Central memory CD8-positive, alpha-beta T cell (primary cell): ENCODE results near the gene CROCC2.

Experiments
- ATAC-seq: fragments of 150-1000 bp; cut with Tn5 transposase; replicated peaks from 2 replicates; pipeline ENCODE4 v1.10.0; 2022; ENCODE audit warnings: mild to moderate bottlenecking, moderate FRiP score, moderate number of reproducible peaks; ENCODE audit not compliant: poor library complexity, severe bottlenecking; ENCODE audit errors: extremely low read depth
- DNase-seq, 2 donors: peaks; one replicate each; pipeline ENCODE4 v3.0.0; 2021; ENCODE audit warnings: low spot score in 2 of 2
- H3K27ac Mint-ChIP-seq: one replicate; pipeline ENCODE4 v1.8.0; 2022; ENCODE audit warnings: low read depth, mild to moderate bottlenecking, moderate library complexity, mixed read lengths
- H3K27me3 Mint-ChIP-seq: one replicate; pipeline ENCODE4 v1.8.0; 2022; ENCODE audit warnings: mixed read lengths
- H3K36me3 Mint-ChIP-seq: one replicate; pipeline ENCODE4 v1.8.0; 2022; ENCODE audit warnings: mild to moderate bottlenecking, moderate library complexity, mixed read lengths; ENCODE audit not compliant: insufficient read depth
- H3K4me1 Mint-ChIP-seq: one replicate; pipeline ENCODE4 v1.8.0; 2022; ENCODE audit warnings: mixed read lengths
- H3K4me3 Mint-ChIP-seq: one replicate; pipeline ENCODE4 v1.8.0; 2022; ENCODE audit warnings: mild to moderate bottlenecking, moderate library complexity, mixed read lengths
- H3K9me3 Mint-ChIP-seq: one replicate; pipeline ENCODE4 v1.8.0; 2022; ENCODE audit warnings: mixed read lengths

CROCC2 gene

GRCh38 chr2:241033994-241034393 is 127.9 kb downstream of the CROCC2 start:
- peak overlapping the region; percentile 78 for H3K4me3 Mint-ChIP-seq
- no peaks in the 10 kb centered on the region for H3K27me3 Mint-ChIP-seq
- peaks cover 6% of the 10 kb centered on the region for H3K36me3 Mint-ChIP-seq
- DNase-seq = no peak
- peaks cover 5% of the 10 kb centered on the region for H3K4me1 Mint-ChIP-seq
- H3K27ac Mint-ChIP-seq = no peak overlapping the region
- H3K9me3 Mint-ChIP-seq = no peaks in the 10 kb centered on the region
- no peak for ATAC-seq

DNA sequence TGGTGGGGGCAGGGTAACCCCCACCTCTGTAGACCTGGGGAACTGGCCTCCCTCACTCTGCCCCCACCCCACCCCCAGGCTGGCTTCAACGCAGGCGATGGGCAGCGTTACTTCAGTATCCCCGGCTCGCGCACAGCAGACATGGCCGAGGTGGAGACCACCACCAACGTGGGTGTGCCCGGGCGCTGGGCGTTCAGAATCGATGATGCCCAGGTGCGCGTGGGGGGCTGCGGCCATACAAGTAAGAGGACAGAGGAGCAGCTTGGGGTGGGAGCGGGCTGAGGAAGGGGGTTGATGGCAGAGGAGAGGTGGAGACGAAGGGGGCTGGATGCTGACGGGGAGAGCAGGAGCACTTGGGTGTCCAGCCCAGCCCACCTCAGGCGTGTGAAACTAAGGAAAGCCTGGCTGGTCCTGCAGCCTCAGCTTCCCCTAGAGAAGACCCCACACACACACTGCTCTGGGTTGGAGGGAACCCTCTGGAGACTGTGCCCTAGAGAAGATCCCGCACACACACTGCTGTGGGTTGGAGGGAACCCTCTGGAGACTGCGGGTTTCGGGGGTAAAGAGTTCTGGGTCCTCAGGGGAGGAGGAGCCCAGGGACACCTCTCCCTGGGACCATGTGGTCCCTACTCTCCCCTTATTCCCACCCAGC is 128.5 kb downstream of the CROCC2 start:
- Mint-ChIP-seq H3K4me3 (peak overlapping the region; percentile 78), H3K27me3 (no peaks in the 10 kb centered on the region), H3K4me1 (peaks cover 5% of the 10 kb centered on the region), H3K27ac (no peak overlapping the region), H3K9me3 (no peaks in the 10 kb centered on the region), H3K36me3 (peaks cover 6% of the 10 kb centered on the region)
- ATAC-seq = no peak
- no peak for DNase-seq

- peaks cover 5% of the 10 kb centered on the region for H3K4me1 Mint-ChIP-seq
- peaks cover 6% of the 10 kb centered on the region for H3K36me3 Mint-ChIP-seq
- ATAC-seq (no peak), DNase-seq (no peak)
- H3K27ac Mint-ChIP-seq = no peak overlapping the region
- no peaks in the 10 kb centered on the region for H3K9me3 Mint-ChIP-seq
- peak overlapping the region; percentile 78 for H3K4me3 Mint-ChIP-seq
- no peaks in the 10 kb centered on the region for H3K27me3 Mint-ChIP-seq
Observed at GRCh38 chr2:241035142-241035817, 129.1 kb downstream of the CROCC2 start.

DNA sequence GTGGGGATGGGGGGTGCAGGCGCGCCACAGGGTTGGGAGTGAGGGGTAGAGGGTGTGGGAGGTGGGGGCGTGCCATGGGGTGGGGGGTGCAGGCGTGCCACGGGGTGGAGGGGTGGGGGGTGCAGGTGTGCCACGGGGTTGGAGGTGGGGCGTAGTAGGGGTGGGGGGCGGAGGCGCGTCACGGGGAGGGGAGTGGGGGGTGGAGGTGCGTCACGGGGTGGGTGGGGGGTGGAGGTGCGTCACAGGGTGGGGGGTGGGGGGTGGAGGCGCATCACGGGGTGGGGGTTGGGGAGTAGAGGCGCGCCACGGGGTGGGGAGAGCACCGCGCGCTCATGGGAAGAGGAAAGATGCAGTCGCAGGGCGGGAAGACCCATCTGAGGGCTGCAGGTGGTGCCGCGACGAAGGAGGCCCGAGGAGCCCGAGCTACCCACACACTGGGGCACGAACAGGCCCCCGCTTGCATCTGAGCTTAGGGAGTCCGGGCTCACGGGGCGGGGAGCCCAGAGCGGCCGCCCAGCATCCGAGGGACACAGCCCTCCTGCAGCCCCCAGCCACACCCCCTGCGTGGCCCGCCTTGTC is 129.8 kb downstream of the CROCC2 start:
- Mint-ChIP-seq H3K36me3 (peaks cover 6% of the 10 kb centered on the region), H3K27me3 (no peaks in the 10 kb centered on the region), H3K27ac (peak overlapping the region; percentile 46), H3K4me1 (peaks cover 5% of the 10 kb centered on the region), H3K9me3 (no peaks in the 10 kb centered on the region), H3K4me3 (peak overlapping the region; percentile 78)
- ATAC-seq (peak; percentile 21), DNase-seq (peak in 1 of 2 donors; percentile 52)

- Mint-ChIP-seq H3K36me3 (peaks cover 6% of the 10 kb centered on the region), H3K27me3 (no peaks in the 10 kb centered on the region), H3K9me3 (no peaks in the 10 kb centered on the region), H3K4me3 (peak overlapping the region; percentile 78), H3K27ac (peak overlapping the region; percentile 46), H3K4me1 (peaks cover 5% of the 10 kb centered on the region)
- ATAC-seq (peak; percentile 80), DNase-seq (peak; percentile 35 to 52)
Observed at GRCh38 chr2:241036397-241036963, 130.3 kb downstream of the CROCC2 start.

DNA sequence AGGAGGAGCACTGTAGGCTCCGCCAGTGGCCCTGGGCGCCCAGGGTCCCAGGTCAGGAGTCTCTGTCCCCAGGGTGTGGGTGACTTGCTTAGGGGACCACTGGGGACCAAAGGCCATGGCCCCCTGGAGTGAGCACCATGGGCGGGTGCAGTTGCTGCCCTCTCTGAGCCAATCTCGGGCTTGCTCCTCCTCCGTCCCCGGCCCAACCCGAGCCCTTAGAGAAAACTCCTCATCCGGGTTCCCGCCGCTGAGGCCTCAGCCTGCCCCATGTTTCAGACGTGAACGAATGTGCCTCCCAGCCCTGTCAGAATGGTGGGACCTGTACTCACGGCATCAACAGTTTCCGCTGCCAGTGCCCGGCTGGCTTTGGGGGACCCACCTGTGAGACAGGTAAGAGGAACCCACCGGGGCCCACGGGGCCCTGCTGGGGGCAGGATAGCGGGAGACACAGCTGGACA is 130.9 kb downstream of the CROCC2 start:
- H3K9me3 Mint-ChIP-seq = no peaks in the 10 kb centered on the region
- no peak overlapping the region for H3K27ac Mint-ChIP-seq
- H3K4me1 Mint-ChIP-seq = peaks cover 5% of the 10 kb centered on the region
- peaks cover 6% of the 10 kb centered on the region for H3K36me3 Mint-ChIP-seq
- DNase-seq (no peak), ATAC-seq (peak; percentile 16)
- H3K27me3 Mint-ChIP-seq = no peaks in the 10 kb centered on the region
- peak overlapping the region; percentile 78 for H3K4me3 Mint-ChIP-seq

DNA sequence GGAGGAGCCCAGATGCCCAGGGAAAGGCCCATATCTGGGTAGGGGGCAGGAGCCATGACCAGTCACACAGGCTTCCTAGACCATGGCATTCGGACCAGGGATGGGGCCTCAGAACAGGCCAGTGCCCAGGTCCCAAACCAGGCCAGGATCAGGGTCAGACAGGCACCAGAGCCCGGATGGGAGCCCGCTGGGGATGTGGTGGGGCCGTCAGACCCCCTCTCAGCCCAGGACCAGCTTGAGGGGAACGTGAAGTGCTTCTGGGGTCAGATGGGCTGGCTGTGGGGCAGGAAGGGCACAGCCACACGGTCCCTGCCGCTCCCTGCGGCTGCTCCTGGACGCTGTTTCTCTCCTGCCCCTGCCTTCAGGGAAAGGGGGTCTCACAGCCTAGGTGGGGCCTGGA is 131.4 kb downstream of the CROCC2 start:
- Mint-ChIP-seq H3K27ac (peak overlapping the region; percentile 82), H3K4me3 (peak overlapping the region; percentile 78), H3K36me3 (peaks cover 6% of the 10 kb centered on the region), H3K27me3 (no peaks in the 10 kb centered on the region), H3K4me1 (peaks cover 5% of the 10 kb centered on the region), H3K9me3 (no peaks in the 10 kb centered on the region)
- DNase-seq (no peak), ATAC-seq (no peak)

- Mint-ChIP-seq H3K27me3 (no peaks in the 10 kb centered on the region), H3K4me1 (peaks cover 5% of the 10 kb centered on the region), H3K4me3 (peak overlapping the region; percentile 78), H3K27ac (peak overlapping the region; percentile 82), H3K9me3 (no peaks in the 10 kb centered on the region), H3K36me3 (peaks cover 6% of the 10 kb centered on the region)
- DNase-seq (no peak), ATAC-seq (no peak)
Observed at GRCh38 chr2:241038374-241039180, 132.4 kb downstream of the CROCC2 start.

DNA sequence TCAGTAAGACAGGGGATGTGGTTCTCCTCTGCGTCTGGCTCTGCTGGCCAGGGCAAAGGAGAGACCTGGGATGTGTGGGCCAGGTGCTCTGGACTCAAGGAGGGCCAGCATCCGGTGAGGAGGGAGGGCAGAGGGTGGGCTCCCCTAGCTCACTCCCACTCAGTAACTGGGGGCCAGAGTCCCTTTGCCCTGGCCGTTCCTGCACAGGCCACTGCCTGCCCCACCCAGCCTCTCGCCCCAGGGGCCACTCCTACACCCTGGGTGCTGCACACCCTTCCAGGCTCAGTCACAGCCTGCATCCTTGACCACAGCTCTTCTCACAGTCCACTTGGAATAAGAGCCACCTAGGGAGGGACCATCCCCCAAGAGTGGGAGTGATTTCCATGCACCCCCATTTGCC is 133.3 kb downstream of the CROCC2 start:
- DNase-seq (no peak), ATAC-seq (no peak)
- H3K36me3 Mint-ChIP-seq = peaks cover 6% of the 10 kb centered on the region
- no peak overlapping the region for H3K4me3 Mint-ChIP-seq
- H3K9me3 Mint-ChIP-seq = no peaks in the 10 kb centered on the region
- H3K27me3 Mint-ChIP-seq = no peaks in the 10 kb centered on the region
- H3K4me1 Mint-ChIP-seq = peaks cover 5% of the 10 kb centered on the region
- no peak overlapping the region for H3K27ac Mint-ChIP-seq

DNA sequence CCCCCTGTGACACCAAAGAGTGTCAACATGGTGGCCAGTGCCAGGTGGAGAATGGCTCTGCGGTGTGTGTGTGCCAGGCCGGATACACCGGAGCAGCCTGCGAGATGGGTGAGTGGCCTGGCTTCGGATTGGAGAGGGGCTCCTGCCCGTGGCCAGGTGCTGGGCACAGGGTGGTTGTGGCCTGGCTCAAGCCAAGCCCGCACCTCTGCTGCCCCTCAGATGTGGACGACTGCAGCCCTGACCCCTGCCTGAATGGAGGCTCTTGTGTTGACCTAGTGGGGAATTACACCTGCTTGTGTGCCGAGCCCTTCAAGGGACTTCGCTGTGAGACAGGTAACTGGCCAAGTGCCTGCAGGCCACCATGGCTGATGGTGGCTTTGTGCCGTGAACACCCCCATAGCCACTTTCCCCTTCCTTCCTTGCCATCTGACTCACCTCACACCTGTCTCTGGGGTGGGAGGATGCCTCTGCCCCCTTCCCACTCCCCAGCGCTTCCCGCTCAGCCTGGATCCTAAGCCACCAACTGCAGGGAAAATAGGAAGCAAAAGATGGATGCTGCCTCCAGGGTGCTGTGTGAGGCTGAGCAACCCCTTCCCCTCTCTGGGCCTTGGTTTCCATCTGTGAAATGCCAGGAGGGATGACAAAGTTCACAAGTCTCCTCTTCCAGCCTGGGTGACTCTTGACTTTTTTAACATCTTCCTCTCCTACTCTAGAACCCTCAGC is 134.1 kb downstream of the CROCC2 start:
- Mint-ChIP-seq H3K36me3 (peaks cover 8% of the 10 kb centered on the region), H3K4me1 (peaks cover 5% of the 10 kb centered on the region), H3K4me3 (no peak overlapping the region), H3K27ac (no peak overlapping the region), H3K27me3 (no peaks in the 10 kb centered on the region), H3K9me3 (no peaks in the 10 kb centered on the region)
- no peak for DNase-seq
- no peak for ATAC-seq

DNA sequence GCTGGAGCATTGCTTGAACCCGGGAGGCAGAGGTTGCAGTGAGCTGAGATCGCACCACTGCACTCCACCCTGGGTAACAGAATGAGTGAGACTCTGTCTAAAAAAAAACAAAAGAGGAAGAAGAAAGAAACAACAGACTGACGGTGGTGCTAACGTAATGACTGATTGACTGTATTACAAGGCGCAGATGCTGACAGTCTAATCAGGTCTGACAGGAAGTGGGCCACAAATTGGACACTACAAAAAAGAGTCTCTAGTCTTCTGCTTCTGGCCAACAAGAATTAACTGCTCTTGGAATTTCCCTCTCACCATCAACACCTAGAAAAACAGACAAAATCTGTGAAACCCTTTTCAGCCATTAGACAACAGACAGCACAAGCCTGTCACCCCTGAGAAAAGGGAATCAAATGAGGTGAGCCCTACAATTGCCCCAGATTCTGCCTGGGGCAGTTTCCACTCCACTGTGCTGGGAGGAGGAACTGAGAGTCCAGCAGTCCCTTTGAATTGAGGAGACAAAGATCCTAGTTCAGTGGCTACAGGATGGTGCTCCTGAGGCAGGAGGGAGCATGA is 135.5 kb downstream of the CROCC2 start:
- peaks cover 5% of the 10 kb centered on the region for H3K4me1 Mint-ChIP-seq
- H3K9me3 Mint-ChIP-seq = no peaks in the 10 kb centered on the region
- ATAC-seq (peak; percentile 45), DNase-seq (no peak)
- no peak overlapping the region for H3K27ac Mint-ChIP-seq
- no peaks in the 10 kb centered on the region for H3K27me3 Mint-ChIP-seq
- no peak overlapping the region for H3K4me3 Mint-ChIP-seq
- peaks cover 3% of the 10 kb centered on the region for H3K36me3 Mint-ChIP-seq
